B cell (primary cell): Measurements from ENCODE around the gene UBE2O.

Experiments
- CTCF ChIP-seq: fragments of 200-600 bp; IDR thresholded peaks from one replicate; pipeline ENCODE4 v1.8.0; 2022; ENCODE audit warnings: antibody characterized with exemption, mild to moderate bottlenecking
- EZH2 ChIP-seq: IDR thresholded peaks from 2 replicates; pipeline ENCODE4 v1.6.1; 2012; ENCODE audit warnings: borderline replicate concordance, low read depth, mild to moderate bottlenecking, moderate library complexity, low read length; ENCODE audit not compliant: insufficient read depth, poor library complexity, severe bottlenecking

GRCh38 chr17:76370261-76370993 is 82.5 kb downstream of the UBE2O start:
- no peak for TF ChIP-seq CTCF
- TF ChIP-seq EZH2, result no peak
